B cell (primary cell): ENCODE results near the gene MYO1E.

Source experiments
- EZH2 ChIP-seq: IDR thresholded peaks from 2 replicates; pipeline ENCODE4 v1.6.1; 2012; ENCODE audit warnings: borderline replicate concordance, low read depth, mild to moderate bottlenecking, moderate library complexity, low read length; ENCODE audit not compliant: insufficient read depth, poor library complexity, severe bottlenecking
- TF ChIP-seq, protein P1 (sequence below): fragments of 200-600 bp; IDR thresholded peaks from one replicate; pipeline ENCODE4 v1.8.0; 2022; ENCODE audit warnings: antibody characterized with exemption, mild to moderate bottlenecking

DNA sequence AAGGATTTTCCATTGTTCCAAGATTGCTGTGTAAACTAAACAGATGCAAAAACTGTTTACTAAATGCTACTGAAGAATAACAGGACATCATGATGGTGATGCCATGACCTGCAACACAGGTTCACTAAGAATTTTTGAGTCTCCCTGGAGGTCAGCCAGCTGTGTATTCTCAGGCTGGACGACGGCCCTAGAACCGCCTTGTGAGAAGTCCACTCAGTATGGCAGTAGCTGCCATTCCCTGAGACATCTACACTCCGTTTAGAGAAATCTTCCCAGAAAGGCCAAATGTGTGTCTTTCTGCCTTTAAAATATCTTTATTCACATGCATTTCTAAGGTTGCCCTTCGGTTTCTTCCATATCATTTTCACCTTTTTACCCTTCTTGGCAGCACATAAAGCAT, 63.3 kb downstream of the MYO1E start:
- TF ChIP-seq, protein P1, sequence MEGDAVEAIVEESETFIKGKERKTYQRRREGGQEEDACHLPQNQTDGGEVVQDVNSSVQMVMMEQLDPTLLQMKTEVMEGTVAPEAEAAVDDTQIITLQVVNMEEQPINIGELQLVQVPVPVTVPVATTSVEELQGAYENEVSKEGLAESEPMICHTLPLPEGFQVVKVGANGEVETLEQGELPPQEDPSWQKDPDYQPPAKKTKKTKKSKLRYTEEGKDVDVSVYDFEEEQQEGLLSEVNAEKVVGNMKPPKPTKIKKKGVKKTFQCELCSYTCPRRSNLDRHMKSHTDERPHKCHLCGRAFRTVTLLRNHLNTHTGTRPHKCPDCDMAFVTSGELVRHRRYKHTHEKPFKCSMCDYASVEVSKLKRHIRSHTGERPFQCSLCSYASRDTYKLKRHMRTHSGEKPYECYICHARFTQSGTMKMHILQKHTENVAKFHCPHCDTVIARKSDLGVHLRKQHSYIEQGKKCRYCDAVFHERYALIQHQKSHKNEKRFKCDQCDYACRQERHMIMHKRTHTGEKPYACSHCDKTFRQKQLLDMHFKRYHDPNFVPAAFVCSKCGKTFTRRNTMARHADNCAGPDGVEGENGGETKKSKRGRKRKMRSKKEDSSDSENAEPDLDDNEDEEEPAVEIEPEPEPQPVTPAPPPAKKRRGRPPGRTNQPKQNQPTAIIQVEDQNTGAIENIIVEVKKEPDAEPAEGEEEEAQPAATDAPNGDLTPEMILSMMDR, result no peak
- TF ChIP-seq EZH2, result no peak
